PFSK-1 (cell line): ENCODE measurements around the gene CXCR3.

ENCODE experiments used
- FOXP2 ChIP-seq: optimal IDR thresholded peaks from 2 replicates; pipeline ENCODE3; 2011; ENCODE audit warnings: borderline replicate concordance, control low read depth, inconsistent platforms; ENCODE audit not compliant: insufficient read depth; ENCODE audit errors: extremely low read length, extremely low read depth
- POLR2AphosphoS5 ChIP-seq: IDR thresholded peaks from 2 replicates; pipeline ENCODE4 v1.6.1; 2012; ENCODE audit warnings: low read depth, mild to moderate bottlenecking, control low read depth, low read length, moderate library complexity
- REST ChIP-seq, 2 experiments: IDR thresholded peaks; 2 replicates each; pipeline versions ENCODE4 v1.6.1 to v1.8.0; 2011 to 2012; ENCODE audit warnings: low read depth in 2 of 2, low read length in 2 of 2, control low read depth in 1 of 2, inconsistent platforms in 1 of 2, mild to moderate bottlenecking in 1 of 2, moderate library complexity in 1 of 2; ENCODE audit not compliant: insufficient read depth in 1 of 2
- SIN3A ChIP-seq: IDR thresholded peaks from 2 replicates; pipeline ENCODE4 v1.6.1; 2012; ENCODE audit warnings: mild to moderate bottlenecking, low read length, moderate library complexity, borderline replicate concordance; ENCODE audit not compliant: insufficient read depth
- TAF1 ChIP-seq: IDR thresholded peaks from 2 replicates; pipeline ENCODE4 v1.6.1; 2012; ENCODE audit warnings: low read length, control low read depth, borderline replicate concordance; ENCODE audit not compliant: insufficient read depth

CXCR3 gene

GRCh38 chrX:71637848-71638247 is 19.5 kb upstream of the CXCR3 start:
- TF ChIP-seq FOXP2: no peak
- TF ChIP-seq POLR2AphosphoS5: no peak
- no peak for TF ChIP-seq TAF1
- TF ChIP-seq SIN3A: no peak
- no peak for TF ChIP-seq REST (IDR thresholded peaks at IDR 0.05; ENCODE audit: insufficient read depth in 1 of 2, low read depth in 2 of 2, low read length in 2 of 2)

GRCh38 chrX:71637253-71637618 is 18.9 kb upstream of the CXCR3 start:
- no peak for TF ChIP-seq SIN3A
- no peak for TF ChIP-seq FOXP2
- no peak for TF ChIP-seq POLR2AphosphoS5
- TF ChIP-seq TAF1: no peak
- TF ChIP-seq REST (IDR thresholded peaks at IDR 0.05; ENCODE audit: insufficient read depth in 1 of 2, low read depth in 2 of 2, low read length in 2 of 2): no peak

- TF ChIP-seq TAF1: no peak
- no peak for TF ChIP-seq POLR2AphosphoS5
- TF ChIP-seq FOXP2: no peak
- TF ChIP-seq REST (IDR thresholded peaks at IDR 0.05; ENCODE audit: insufficient read depth in 1 of 2, low read depth in 2 of 2, low read length in 2 of 2): no peak
- no peak for TF ChIP-seq SIN3A
Observed at GRCh38 chrX:71636438-71637252, 18.3 kb upstream of the CXCR3 start.

GRCh38 chrX:71634366-71634765 is 16.1 kb upstream of the CXCR3 start:
- TF ChIP-seq FOXP2: no peak
- TF ChIP-seq POLR2AphosphoS5: no peak
- no peak for TF ChIP-seq TAF1
- no peak for TF ChIP-seq SIN3A
- no peak for TF ChIP-seq REST (IDR thresholded peaks at IDR 0.05; ENCODE audit: insufficient read depth in 1 of 2, low read depth in 2 of 2, low read length in 2 of 2)
